ENCODE results near the gene MAGEB4.

- TF ChIP-seq CTCF (IDR thresholded peaks at IDR 0.05) (no peak), POLR2A (IDR thresholded peaks at IDR 0.05) (no peak)
Observed at GRCh38 chrX:30282527-30282926, 40.7 kb downstream of the MAGEB4 start.
